Body of pancreas (tissue), 4 donors: ENCODE results near the gene CYB5RL.

ENCODE experiments used
- POLR2A ChIP-seq, 3 donors: fragments of 450-650 bp; IDR thresholded peaks; one replicate each; pipeline ENCODE4 v1.6.1; 2016; ENCODE audit warnings: antibody characterized with exemption in 3 of 3, mild to moderate bottlenecking in 2 of 3
- TF ChIP-seq, protein P1 (sequence below), 7 experiments: fragments of 450-650 bp in 4 of 7; fragments of 200-600 bp in 3 of 7; sonication (generic) in 3 of 7; IDR thresholded peaks; one replicate each; pipeline ENCODE4 v1.5.1; 2016 to 2019; ENCODE audit warnings: antibody characterized with exemption in 7 of 7

DNA sequence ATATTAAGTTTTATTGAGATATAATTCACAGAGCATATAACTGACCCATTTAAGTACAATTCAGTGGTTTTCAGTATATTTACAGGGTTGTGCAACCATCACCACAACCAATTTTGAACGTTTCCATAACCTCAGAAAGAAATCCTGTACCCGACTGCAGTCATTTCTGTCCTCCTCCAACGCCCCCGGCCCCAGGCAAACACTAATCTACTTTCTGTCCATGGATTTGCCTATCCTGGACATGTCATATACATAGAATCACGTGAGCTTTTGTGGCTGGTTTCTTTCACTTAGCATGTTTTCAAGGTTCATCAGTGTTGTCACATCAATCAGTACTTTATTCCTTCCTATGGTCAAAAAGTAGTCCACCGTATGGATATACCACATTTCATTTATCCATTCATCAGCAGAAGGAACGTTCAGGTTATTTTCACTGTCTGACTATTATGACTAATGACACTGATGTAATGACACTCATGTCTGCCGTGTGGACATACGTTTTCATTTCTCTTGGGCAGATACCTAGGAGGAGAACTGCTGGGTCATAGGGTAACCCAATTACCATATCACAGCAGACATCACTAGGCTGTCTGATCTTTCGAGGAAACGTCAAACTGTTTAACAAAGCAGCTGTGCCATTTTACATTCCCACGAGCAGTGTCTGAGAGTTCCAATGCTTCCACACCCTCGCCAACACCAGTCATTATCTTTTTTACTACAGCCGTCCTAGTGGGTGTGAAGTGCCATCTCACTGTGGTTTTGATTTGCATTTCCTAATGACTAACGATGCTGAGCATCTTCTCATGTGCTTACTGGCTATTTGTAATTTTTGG, 30.9 kb upstream of the CYB5RL start:
- TF ChIP-seq, protein P1, sequence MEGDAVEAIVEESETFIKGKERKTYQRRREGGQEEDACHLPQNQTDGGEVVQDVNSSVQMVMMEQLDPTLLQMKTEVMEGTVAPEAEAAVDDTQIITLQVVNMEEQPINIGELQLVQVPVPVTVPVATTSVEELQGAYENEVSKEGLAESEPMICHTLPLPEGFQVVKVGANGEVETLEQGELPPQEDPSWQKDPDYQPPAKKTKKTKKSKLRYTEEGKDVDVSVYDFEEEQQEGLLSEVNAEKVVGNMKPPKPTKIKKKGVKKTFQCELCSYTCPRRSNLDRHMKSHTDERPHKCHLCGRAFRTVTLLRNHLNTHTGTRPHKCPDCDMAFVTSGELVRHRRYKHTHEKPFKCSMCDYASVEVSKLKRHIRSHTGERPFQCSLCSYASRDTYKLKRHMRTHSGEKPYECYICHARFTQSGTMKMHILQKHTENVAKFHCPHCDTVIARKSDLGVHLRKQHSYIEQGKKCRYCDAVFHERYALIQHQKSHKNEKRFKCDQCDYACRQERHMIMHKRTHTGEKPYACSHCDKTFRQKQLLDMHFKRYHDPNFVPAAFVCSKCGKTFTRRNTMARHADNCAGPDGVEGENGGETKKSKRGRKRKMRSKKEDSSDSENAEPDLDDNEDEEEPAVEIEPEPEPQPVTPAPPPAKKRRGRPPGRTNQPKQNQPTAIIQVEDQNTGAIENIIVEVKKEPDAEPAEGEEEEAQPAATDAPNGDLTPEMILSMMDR (IDR thresholded peaks at IDR 0.05), result no peak
- no peak for TF ChIP-seq POLR2A (IDR thresholded peaks at IDR 0.05)
